Fibroblast of mammary gland (primary cell): ENCODE measurements around the gene WNT4.

ENCODE experiments used
- DNase-seq: peaks from one replicate; pipeline ENCODE4 v3.0.0-alpha.2; 2010; ENCODE audit warnings: low read depth
- H3K4me3 ChIP-seq: 2 replicates; pipeline ENCODE4 v1.5.1; 2011; ENCODE audit warnings: low read depth, mild to moderate bottlenecking, low read length, moderate library complexity; ENCODE audit not compliant: control insufficient read depth
- CTCF ChIP-seq: conservative IDR thresholded peaks from 2 replicates; pipeline ENCODE4 v1.5.1; 2011; ENCODE audit warnings: low read depth, low read length, inconsistent platforms; ENCODE audit not compliant: control insufficient read depth, insufficient read depth

The WNT4 gene

GRCh38 chr1:22105611-22106207 is 37.2 kb downstream of the WNT4 start:
- no peak overlapping the region for H3K4me3 ChIP-seq
- peak; percentile 88 for TF ChIP-seq CTCF
- DNase-seq: peak; percentile 72

- no peak overlapping the region for H3K4me3 ChIP-seq
- DNase-seq: no peak
- TF ChIP-seq CTCF: no peak
Measured at GRCh38 chr1:22104865-22105437, 37.9 kb downstream of the WNT4 start.

DNA sequence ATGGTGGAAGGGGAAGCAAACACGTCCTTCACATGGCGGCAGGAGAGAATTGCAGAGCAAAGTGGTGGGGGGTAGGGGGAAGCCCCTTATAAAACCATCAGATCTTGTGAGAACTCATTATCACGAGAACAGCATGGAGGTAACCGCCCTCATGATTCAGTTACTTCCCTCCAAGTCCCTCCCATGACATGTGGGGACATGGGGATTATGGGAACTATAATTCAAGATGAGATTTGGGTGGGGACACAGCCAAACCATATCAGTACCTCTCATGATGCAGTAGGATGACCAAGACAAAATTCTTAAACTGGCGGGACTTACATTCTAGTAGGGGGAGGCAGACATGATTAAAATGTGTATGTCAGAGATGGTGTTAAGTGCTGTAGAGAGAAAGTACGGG is 38.8 kb downstream of the WNT4 start:
- H3K4me3 ChIP-seq: no peak overlapping the region
- DNase-seq: no peak
- no peak for TF ChIP-seq CTCF

DNA sequence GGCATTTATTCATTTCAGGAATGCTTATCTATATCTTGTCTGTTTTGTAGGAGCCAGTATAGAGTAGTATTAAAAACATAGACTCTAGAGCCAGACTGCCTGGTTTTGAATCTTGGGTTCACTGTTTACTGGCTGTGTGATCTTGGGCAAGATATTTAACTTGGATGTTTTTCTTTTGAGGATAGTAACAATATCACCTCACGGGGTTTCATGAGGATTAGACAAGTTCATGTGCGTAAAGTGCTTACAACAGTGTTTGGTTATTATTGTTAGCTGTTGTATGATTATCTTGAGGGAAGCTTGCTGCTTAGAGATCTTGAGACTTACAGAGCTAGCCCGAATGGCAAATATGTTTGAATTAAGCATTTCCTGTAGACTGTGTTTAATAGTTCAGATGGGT is 40.2 kb downstream of the WNT4 start:
- no peak overlapping the region for H3K4me3 ChIP-seq
- no peak for TF ChIP-seq CTCF
- no peak for DNase-seq

- TF ChIP-seq CTCF: no peak
- H3K4me3 ChIP-seq: no peak overlapping the region
- DNase-seq: no peak
Measured at GRCh38 chr1:22101995-22102394, 40.9 kb downstream of the WNT4 start.

GRCh38 chr1:22101199-22101598 is 41.7 kb downstream of the WNT4 start:
- DNase-seq: no peak
- no peak for TF ChIP-seq CTCF
- no peak overlapping the region for H3K4me3 ChIP-seq
